ENCODE results near the gene AFP.
"Not testable (repeated sequence)": the region's sequence is repeated elsewhere in the genome, so short reads cannot be mapped to it uniquely, and the experiment has no call there.

Gene AFP

GRCh38 chr4:73435984-73436383 is at the start of gene AFP:
Gene AFP, plus strand, starts transcription at chr4:73436221. Its CDS starts 42 bp downstream, at chr4:73436263.
- DNase-seq = no peak

GRCh38 chr4:73387552-73387951 is 48.5 kb upstream of the AFP start:
- DNase-seq = no peak

- DNase-seq = no peak
These were observed 47.1 kb upstream of the AFP start for GRCh38 chr4:73388887-73389286.

GRCh38 chr4:73389663-73390062 is 46.4 kb upstream of the AFP start:
- DNase-seq = not testable (repeated sequence)

GRCh38 chr4:73391774-73392173 is 44.2 kb upstream of the AFP start:
- DNase-seq = no peak

- no peak for DNase-seq
These were observed 43.1 kb upstream of the AFP start for GRCh38 chr4:73392936-73393335.

GRCh38 chr4:73396304-73396703 is 39.7 kb upstream of the AFP start:
- no peak for DNase-seq

- DNase-seq = no peak
These were observed 38.7 kb upstream of the AFP start for GRCh38 chr4:73396993-73397972.

GRCh38 chr4:73401412-73401811 is 34.6 kb upstream of the AFP start:
- no peak for DNase-seq

GRCh38 chr4:73404042-73404441 is 32.0 kb upstream of the AFP start, which contains the start of gene ALB:
Gene ALB, plus strand, starts transcription at chr4:73404287. Its CDS starts 41 bp downstream, at chr4:73404328.
- DNase-seq = no peak

- no peak for DNase-seq
These were observed 31.6 kb upstream of the AFP start for GRCh38 chr4:73404457-73404856.

- DNase-seq = no peak
These were observed 30.9 kb upstream of the AFP start for GRCh38 chr4:73405138-73405537.

GRCh38 chr4:73406548-73406875 is 29.5 kb upstream of the AFP start:
- DNase-seq = no peak

- no peak for DNase-seq
These were observed 28.8 kb upstream of the AFP start for GRCh38 chr4:73407227-73407673.

GRCh38 chr4:73408181-73408867 is 27.7 kb upstream of the AFP start:
- DNase-seq = no peak

- no peak for DNase-seq
These were observed 26.8 kb upstream of the AFP start for GRCh38 chr4:73409012-73409862.

- no peak for DNase-seq
These were observed 26.0 kb upstream of the AFP start for GRCh38 chr4:73409978-73410548.

GRCh38 chr4:73410916-73411730 is 24.9 kb upstream of the AFP start:
- no peak for DNase-seq

- DNase-seq = no peak
These were observed 24.1 kb upstream of the AFP start for GRCh38 chr4:73411731-73412414.

- no peak for DNase-seq
These were observed 22.7 kb upstream of the AFP start for GRCh38 chr4:73413294-73413755.

- no peak for DNase-seq
These were observed 21.1 kb upstream of the AFP start for GRCh38 chr4:73414936-73415271.

Data from left hindlimb (tissue), 1 donor.